HCT116 (cell line): ENCODE measurements around the gene PXYLP1. TPM values are rescaled to one million over a fixed set of nuclear protein-coding genes. Genes with fewer than 3 reads are reported as not detected.

Source experiments
- ATAC-seq: fragments of 200-7000 bp; cut with Tn5 transposase; 2 replicates; pipeline ENCODE4 v1.9.1; 2020; ENCODE audit warnings: mild to moderate bottlenecking, moderate library complexity
- BruUV-seq: library from RNA; stranded (reverse); fragments of 400-500 nt; replicated peaks from 2 replicates; lab custom pipeline; 2021; lab: Mats Ljungman, UMichigan
- CTCF ChIA-PET: fragments of 300-600 bp; sonication (Branson Sonifier 250); formaldehyde crosslinking; loops from one replicate; lab custom pipeline; 2021; ENCODE audit warnings: antibody characterized with exemption; lab: Charles Lee
- POLR2A ChIA-PET: fragments of 300-600, 350-600 bp; sonication (Branson Sonifier 250); formaldehyde crosslinking; loops from one replicate; lab custom pipeline; 2021; ENCODE audit warnings: antibody characterized with exemption; lab: Charles Lee
- RAD21 ChIA-PET, 2 experiments: fragments of 300-600 bp; sonication (Branson Sonifier 250); formaldehyde crosslinking; loops; one replicate each; lab custom pipeline; 2023; ENCODE audit warnings: low total read pairs in 2 of 2; ENCODE audit not compliant: uncharacterized antibody in 2 of 2, unreplicated experiment in 2 of 2, low non-redundant PET in 1 of 2; lab: Charles Lee
- DNase-seq: peaks from one replicate; pipeline ENCODE4 v3.0.0-alpha.2; 2010; ENCODE audit warnings: low read depth, low spot score
- H2AFZ ChIP-seq: fragments of 200-600 bp; shearing (Covaris generic), sonication (generic); 2 replicates; pipeline ENCODE4 v1.6.1; 2017; ENCODE audit warnings: low read depth, mixed run types, mixed read lengths, antibody characterized with exemption, low read length; ENCODE audit not compliant: poor library complexity, severe bottlenecking
- H3K27ac ChIP-seq: 2 replicates; pipeline ENCODE4 v1.5.1; 2012; ENCODE audit warnings: low read depth, low read length
- H3K27me3 ChIP-seq: fragments of 200-600 bp; sonication (generic); 2 replicates; pipeline ENCODE4 v1.6.1; 2016; ENCODE audit warnings: mixed run types, low read length, mixed read lengths; ENCODE audit not compliant: insufficient read depth
- H3K36me3 ChIP-seq, 2 experiments: fragments of 200-500 bp in 1 of 2; fragments of 200-600 bp in 1 of 2; sonication (Bioruptor generic) in 1 of 2; sonication (generic) in 1 of 2; 2 replicates each; pipeline versions ENCODE4 v1.5.1 to v1.6.1; 2014 to 2016; ENCODE audit warnings: low read length in 2 of 2, inconsistent platforms in 1 of 2, mixed read lengths in 1 of 2, mixed run types in 1 of 2; ENCODE audit not compliant: insufficient read depth in 2 of 2, control insufficient read depth in 1 of 2
- H3K4me1 ChIP-seq, 2 experiments: fragments of 200-600 bp in 1 of 2; sonication (generic) in 1 of 2; 2 replicates each; pipeline versions ENCODE4 v1.5.1 to v1.6.1; 2012 to 2017; ENCODE audit warnings: low read length in 2 of 2, inconsistent platforms in 1 of 2, mild to moderate bottlenecking in 1 of 2, mixed read lengths in 1 of 2, mixed run types in 1 of 2, moderate library complexity in 1 of 2; ENCODE audit not compliant: insufficient read depth in 2 of 2, control insufficient read depth in 1 of 2
- H3K4me2 ChIP-seq: fragments of 200-600 bp; sonication (generic); 2 replicates; pipeline ENCODE4 v1.6.1; 2017; ENCODE audit warnings: mixed run types, low read length, mixed read lengths
- H3K4me3 ChIP-seq, 2 experiments: fragments of 200-600 bp in 1 of 2; sonication (generic) in 1 of 2; replicated peaks in 1 of 2; 2 replicates each; pipeline ENCODE4 v1.5.1; 2011 to 2016; ENCODE audit warnings: low read length in 2 of 2, control low read depth in 1 of 2, low read depth in 1 of 2, mild to moderate bottlenecking in 1 of 2, mixed read lengths in 1 of 2, mixed run types in 1 of 2
- H3K79me2 ChIP-seq: fragments of 200-600 bp; sonication (generic); 2 replicates; pipeline ENCODE4 v1.6.1; 2017; ENCODE audit warnings: mild to moderate bottlenecking, mixed run types, low read length, moderate library complexity, mixed read lengths; ENCODE audit not compliant: insufficient read depth
- H3K9ac ChIP-seq: fragments of 200-600 bp; sonication (generic); 2 replicates; pipeline ENCODE4 v1.6.1; 2016; ENCODE audit warnings: low read length, mixed read lengths
- H3K9me2 ChIP-seq: fragments of 200-600 bp; sonication (generic), shearing (Covaris generic); 2 replicates; pipeline ENCODE4 v1.6.1; 2017; ENCODE audit warnings: mixed run types, mild to moderate bottlenecking, moderate library complexity; ENCODE audit not compliant: insufficient read depth
- H3K9me3 ChIP-seq, 2 experiments: fragments of 200-500 bp in 1 of 2; fragments of 200-600 bp in 1 of 2; sonication (Bioruptor generic) in 1 of 2; sonication (generic) in 1 of 2; 2 replicates each; pipeline ENCODE4 v1.6.1; 2014 to 2017; ENCODE audit warnings: low read length in 2 of 2, mixed read lengths in 2 of 2, inconsistent platforms in 1 of 2, low read depth in 1 of 2, mild to moderate bottlenecking in 1 of 2, mixed run types in 1 of 2, moderate library complexity in 1 of 2; ENCODE audit not compliant: control insufficient read depth in 1 of 2, insufficient read depth in 1 of 2
- H4K20me1 ChIP-seq: fragments of 200-600 bp; sonication (generic), shearing (Covaris generic); 2 replicates; pipeline ENCODE4 v1.6.1; 2017; ENCODE audit warnings: mixed run types, mild to moderate bottlenecking, moderate library complexity; ENCODE audit not compliant: insufficient read depth
- CBX3 ChIP-seq: IDR thresholded peaks from 2 replicates; pipeline ENCODE4 v1.6.1; 2012; ENCODE audit warnings: low read depth
- EZH2 ChIP-seq: fragments of 200-600 bp; sonication (generic); IDR thresholded peaks from 2 replicates; pipeline ENCODE4 v1.6.1; 2017; ENCODE audit warnings: antibody characterized with exemption, mixed run types
- FOSL1 ChIP-seq: IDR thresholded peaks from 2 replicates; pipeline ENCODE4 v1.6.1; 2012; ENCODE audit warnings: low read depth
- JUND ChIP-seq: IDR thresholded peaks from 2 replicates; pipeline ENCODE4 v1.6.1; 2012
- POLR2AphosphoS5 ChIP-seq: IDR thresholded peaks from 2 replicates; pipeline ENCODE4 v1.6.1; 2011; ENCODE audit warnings: mild to moderate bottlenecking, low read depth, low read length, moderate library complexity
- SP1 ChIP-seq: IDR thresholded peaks from 2 replicates; pipeline ENCODE4 v1.6.1; 2012; ENCODE audit warnings: low read depth
- SRF ChIP-seq: IDR thresholded peaks from 2 replicates; pipeline ENCODE4 v1.6.1; 2012; ENCODE audit warnings: low read depth
- YY1 ChIP-seq: IDR thresholded peaks from 2 replicates; pipeline ENCODE4 v1.6.1; 2011; ENCODE audit warnings: low read length, low read depth, moderate library complexity, mild to moderate bottlenecking; ENCODE audit not compliant: insufficient replicate concordance; ENCODE audit errors: extremely low read depth
- ZNF274 ChIP-seq: fragments of 200-500 bp; sonication (Bioruptor generic); IDR thresholded peaks from 2 replicates; pipeline ENCODE4 v1.6.1; 2014; ENCODE audit warnings: mild to moderate bottlenecking, low read depth, low read length, inconsistent platforms
- intact Hi-C: fragments of 100-400 bp; cut with micrococcal nuclease; formaldehyde crosslinking; loops from 2 replicates; pipeline ENCODE4 v1.10.0; 2022
- total RNA-seq: library from RNA; stranded (reverse); gene quantifications from one replicate; pipeline ENCODE4 v1.2.1, GENCODE V29; 2021; ENCODE audit not compliant: unreplicated experiment
- TF ChIP-seq, protein P1 (sequence below): IDR thresholded peaks from 2 replicates; pipeline ENCODE4 v1.6.1; 2012
- TF ChIP-seq, protein P2 (sequence below): IDR thresholded peaks from 2 replicates; pipeline ENCODE4 v1.6.1; 2011; ENCODE audit warnings: mild to moderate bottlenecking, low read length, moderate library complexity; ENCODE audit not compliant: insufficient replicate concordance; ENCODE audit errors: extremely low read depth
- TF ChIP-seq, protein P3 (sequence below): IDR thresholded peaks from 2 replicates; pipeline ENCODE4 v1.6.1; 2012
- TF ChIP-seq, protein P4 (sequence below), 3 experiments: fragments of 200-600 bp in 1 of 3; sonication (generic) in 1 of 3; IDR thresholded peaks in 2 of 3; conservative IDR thresholded peaks in 1 of 3; 2 replicates each; pipeline ENCODE4 v1.5.1; 2012 to 2017; ENCODE audit warnings: low read depth in 2 of 3, low read length in 2 of 3, antibody characterized with exemption in 1 of 3, borderline replicate concordance in 1 of 3, control low read depth in 1 of 3, mild to moderate bottlenecking in 1 of 3, mixed read lengths in 1 of 3, mixed run types in 1 of 3, moderate library complexity in 1 of 3; ENCODE audit not compliant: insufficient read depth in 1 of 3

The PXYLP1 gene
- total RNA-seq, 1 experiment from 2014 or later = 15.3 TPM

DNA sequence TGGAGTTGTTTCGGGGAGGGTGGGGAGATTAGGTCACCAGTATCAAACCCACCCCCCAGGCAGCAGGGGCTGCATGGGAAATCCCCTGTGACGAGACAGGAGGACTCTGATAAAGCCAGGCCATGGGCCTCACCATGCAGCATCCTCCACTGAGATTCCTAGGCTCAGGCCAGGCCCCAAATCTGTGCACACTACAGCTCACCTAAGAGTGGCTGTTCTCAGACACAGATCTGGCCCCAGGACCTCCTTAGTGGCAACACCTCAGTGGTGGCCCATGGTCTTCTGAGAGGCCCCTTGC, 29.0 kb downstream of the PXYLP1 start:
- H3K9ac ChIP-seq = no peak overlapping the region
- TF ChIP-seq EZH2 (no peak), ZNF274 (no peak), SRF (no peak), FOSL1 (no peak), SP1 (no peak), POLR2AphosphoS5 (no peak), JUND (no peak), YY1 (no peak), CBX3 (no peak)
- TF ChIP-seq, protein P1, sequence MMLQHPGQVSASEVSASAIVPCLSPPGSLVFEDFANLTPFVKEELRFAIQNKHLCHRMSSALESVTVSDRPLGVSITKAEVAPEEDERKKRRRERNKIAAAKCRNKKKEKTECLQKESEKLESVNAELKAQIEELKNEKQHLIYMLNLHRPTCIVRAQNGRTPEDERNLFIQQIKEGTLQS = no peak
- TF ChIP-seq, protein P2, sequence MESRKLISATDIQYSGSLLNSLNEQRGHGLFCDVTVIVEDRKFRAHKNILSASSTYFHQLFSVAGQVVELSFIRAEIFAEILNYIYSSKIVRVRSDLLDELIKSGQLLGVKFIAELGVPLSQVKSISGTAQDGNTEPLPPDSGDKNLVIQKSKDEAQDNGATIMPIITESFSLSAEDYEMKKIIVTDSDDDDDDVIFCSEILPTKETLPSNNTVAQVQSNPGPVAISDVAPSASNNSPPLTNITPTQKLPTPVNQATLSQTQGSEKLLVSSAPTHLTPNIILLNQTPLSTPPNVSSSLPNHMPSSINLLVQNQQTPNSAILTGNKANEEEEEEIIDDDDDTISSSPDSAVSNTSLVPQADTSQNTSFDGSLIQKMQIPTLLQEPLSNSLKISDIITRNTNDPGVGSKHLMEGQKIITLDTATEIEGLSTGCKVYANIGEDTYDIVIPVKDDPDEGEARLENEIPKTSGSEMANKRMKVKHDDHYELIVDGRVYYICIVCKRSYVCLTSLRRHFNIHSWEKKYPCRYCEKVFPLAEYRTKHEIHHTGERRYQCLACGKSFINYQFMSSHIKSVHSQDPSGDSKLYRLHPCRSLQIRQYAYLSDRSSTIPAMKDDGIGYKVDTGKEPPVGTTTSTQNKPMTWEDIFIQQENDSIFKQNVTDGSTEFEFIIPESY = no peak
- TF ChIP-seq, protein P3, sequence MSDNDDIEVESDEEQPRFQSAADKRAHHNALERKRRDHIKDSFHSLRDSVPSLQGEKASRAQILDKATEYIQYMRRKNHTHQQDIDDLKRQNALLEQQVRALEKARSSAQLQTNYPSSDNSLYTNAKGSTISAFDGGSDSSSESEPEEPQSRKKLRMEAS = no peak
- TF ChIP-seq, protein P4, sequence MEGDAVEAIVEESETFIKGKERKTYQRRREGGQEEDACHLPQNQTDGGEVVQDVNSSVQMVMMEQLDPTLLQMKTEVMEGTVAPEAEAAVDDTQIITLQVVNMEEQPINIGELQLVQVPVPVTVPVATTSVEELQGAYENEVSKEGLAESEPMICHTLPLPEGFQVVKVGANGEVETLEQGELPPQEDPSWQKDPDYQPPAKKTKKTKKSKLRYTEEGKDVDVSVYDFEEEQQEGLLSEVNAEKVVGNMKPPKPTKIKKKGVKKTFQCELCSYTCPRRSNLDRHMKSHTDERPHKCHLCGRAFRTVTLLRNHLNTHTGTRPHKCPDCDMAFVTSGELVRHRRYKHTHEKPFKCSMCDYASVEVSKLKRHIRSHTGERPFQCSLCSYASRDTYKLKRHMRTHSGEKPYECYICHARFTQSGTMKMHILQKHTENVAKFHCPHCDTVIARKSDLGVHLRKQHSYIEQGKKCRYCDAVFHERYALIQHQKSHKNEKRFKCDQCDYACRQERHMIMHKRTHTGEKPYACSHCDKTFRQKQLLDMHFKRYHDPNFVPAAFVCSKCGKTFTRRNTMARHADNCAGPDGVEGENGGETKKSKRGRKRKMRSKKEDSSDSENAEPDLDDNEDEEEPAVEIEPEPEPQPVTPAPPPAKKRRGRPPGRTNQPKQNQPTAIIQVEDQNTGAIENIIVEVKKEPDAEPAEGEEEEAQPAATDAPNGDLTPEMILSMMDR (IDR thresholded peaks at IDR 0.05 in 2 of 3, conservative IDR thresholded peaks at IDR 0.05 in 1 of 3; ENCODE audit: borderline replicate concordance in 1 of 3, insufficient read depth in 1 of 3, low read depth in 2 of 3, low read length in 2 of 3) = no peak
- H3K9me2 ChIP-seq = no peaks in the 10 kb centered on the region
- no peak overlapping the region for H3K4me3 ChIP-seq
- RAD21 ChIA-PET = no interaction called here
- DNase-seq (no peak), ATAC-seq (no peak)
- H4K20me1 ChIP-seq = peaks cover 4% of the 10 kb centered on the region; the same call in 1 of the 2 replicates
- H3K4me2 ChIP-seq = no peak overlapping the region
- no peak overlapping the region for H3K27ac ChIP-seq
- CTCF ChIA-PET = no interaction called here
- POLR2A ChIA-PET = no interaction called here
- H3K27me3 ChIP-seq = no peaks in the 10 kb centered on the region
- H3K79me2 ChIP-seq = no peaks in the 10 kb centered on the region
- no peaks in the 10 kb centered on the region for H3K4me1 ChIP-seq
- BruUV-seq = no TSS peak
- intact Hi-C loops = no loop called here
- H2AFZ ChIP-seq = no peak overlapping the region
- no peaks in the 10 kb centered on the region for H3K9me3 ChIP-seq
- no peaks in the 10 kb centered on the region for H3K36me3 ChIP-seq
